GM13976 (cell line): ENCODE data around the gene TMEM209.

ENCODE experiments used
- DNase-seq: peaks from one replicate; pipeline ENCODE4 v3.0.0; 2012; ENCODE audit warnings: low spot score
- CTCF ChIP-seq: IDR thresholded peaks from 2 replicates; pipeline ENCODE4 v1.5.1; 2012; ENCODE audit warnings: borderline replicate concordance, mild to moderate bottlenecking; ENCODE audit not compliant: insufficient read depth; ENCODE audit errors: extremely low read depth, missing control alignments, control extremely low read depth
- in situ Hi-C: fragments of 300-500 bp; cut with MboI; formaldehyde crosslinking; loops from one replicate; pipeline ENCODE4 v1.12.0; 2022; ENCODE audit warnings: low sequenced_read_pairs, mixed read lengths, inconsistent platforms; ENCODE audit not compliant: unreplicated experiment

Gene TMEM209

GRCh38 chr7:130139193-130139960, 65.8 kb downstream of the TMEM209 start:
- no peak for TF ChIP-seq CTCF
- in situ Hi-C loops, result no loop called here
- DNase-seq, result no peak

- DNase-seq, result no peak
- in situ Hi-C loops, result no loop called here
- no peak for TF ChIP-seq CTCF
Measured at GRCh38 chr7:130137207-130137606, 68.0 kb downstream of the TMEM209 start.

GRCh38 chr7:130136579-130137167, 68.5 kb downstream of the TMEM209 start:
- no peak for DNase-seq
- in situ Hi-C loops, result no loop called here
- no peak for TF ChIP-seq CTCF

GRCh38 chr7:130135208-130136205, 69.7 kb downstream of the TMEM209 start:
- no peak for DNase-seq
- no peak for TF ChIP-seq CTCF
- in situ Hi-C loops, result no loop called here

- in situ Hi-C loops, result no loop called here
- no peak for TF ChIP-seq CTCF
- DNase-seq, result no peak
Measured at GRCh38 chr7:130134726-130135125, 70.5 kb downstream of the TMEM209 start.

- no peak for DNase-seq
- in situ Hi-C loops, result no loop called here
- no peak for TF ChIP-seq CTCF
Measured at GRCh38 chr7:130134106-130134636, 71.0 kb downstream of the TMEM209 start.
